ENCODE measurements around the gene HSPA14. TPM values are rescaled to one million over a fixed set of nuclear protein-coding genes. Genes with fewer than 3 reads are reported as not detected.

HSPA14 gene
- total and polyA plus RNA-seq, 10 donors = 11.6 to 24.1 (median 13.5) TPM

- no peak overlapping the region for H3K27ac ChIP-seq
- no peak overlapping the region for H3K4me3 ChIP-seq
- TF ChIP-seq CTCF (IDR thresholded peaks at IDR 0.05 in 8 of 11, conservative IDR thresholded peaks at IDR 0.05 in 3 of 11) = no peak
- TF ChIP-seq POLR2A (IDR thresholded peaks at IDR 0.05) = no peak
- TF ChIP-seq POLR2AphosphoS5 (IDR thresholded peaks at IDR 0.05) = no peak
- H3K4me1 ChIP-seq = peaks cover 0 to 6% (median 0%) of the 10 kb centered on the region in 6 donors
- 86 to 100% (median 92%) methylated on average over 1 of the region's 1 CpG for WGBS, 5 donors
- H3K9me3 ChIP-seq = no peaks in the 10 kb centered on the region
- H3K27me3 ChIP-seq (replicated peaks in 1 of 7) = no peaks in the 10 kb centered on the region
- intact Hi-C loops (cut with DNase I; ENCODE audit: low total_unique reads) = no loop called here
- no peak for DNase-seq
- peaks cover 0 to 90% (median 32%) of the 10 kb centered on the region in 6 donors for H3K36me3 ChIP-seq
Observed at GRCh38 chr10:14855453-14855852, 17.3 kb downstream of the HSPA14 start.

- H3K4me3 ChIP-seq = no peak overlapping the region
- H3K9me3 ChIP-seq = no peaks in the 10 kb centered on the region
- H3K27me3 ChIP-seq (replicated peaks in 1 of 7) = no peaks in the 10 kb centered on the region
- DNase-seq = no peak
- H3K27ac ChIP-seq = no peak overlapping the region
- H3K4me1 ChIP-seq = peaks cover 0 to 6% (median 0%) of the 10 kb centered on the region in 6 donors
- TF ChIP-seq POLR2AphosphoS5 (IDR thresholded peaks at IDR 0.05) (no peak), CTCF (IDR thresholded peaks at IDR 0.05 in 8 of 11, conservative IDR thresholded peaks at IDR 0.05 in 3 of 11) (no peak), POLR2A (IDR thresholded peaks at IDR 0.05) (no peak)
- intact Hi-C loops (cut with DNase I; ENCODE audit: low total_unique reads) = no loop called here
- peaks cover 0 to 92% (median 24%) of the 10 kb centered on the region in 6 donors for H3K36me3 ChIP-seq
- WGBS, 5 donors = 82 to 92% (median 87%) methylated on average over 6 of the region's 6 CpGs
Observed at GRCh38 chr10:14858338-14858960, 20.3 kb downstream of the HSPA14 start.

GRCh38 chr10:14859043-14859442 lies 20.9 kb downstream of the HSPA14 start:
- no peak for TF ChIP-seq POLR2AphosphoS5 (IDR thresholded peaks at IDR 0.05)
- 82 to 90% (median 87%) methylated on average over 5 of the region's 5 CpGs for WGBS, 5 donors
- Histone ChIP-seq H3K4me3 (no peak overlapping the region), H3K9me3 (no peaks in the 10 kb centered on the region), H3K36me3 (peaks cover 0 to 92% (median 24%) of the 10 kb centered on the region in 6 donors), H3K27ac (no peak overlapping the region), H3K27me3 (replicated peaks in 1 of 7) (no peaks in the 10 kb centered on the region), H3K4me1 (peaks cover 0 to 6% (median 0%) of the 10 kb centered on the region in 6 donors)
- no peak for DNase-seq
- intact Hi-C loops (cut with DNase I; ENCODE audit: low total_unique reads) = no loop called here

GRCh38 chr10:14859775-14860174 lies 21.7 kb downstream of the HSPA14 start:
- DNase-seq = no peak
- TF ChIP-seq POLR2AphosphoS5 (IDR thresholded peaks at IDR 0.05) = no peak
- no peak for TF ChIP-seq CTCF (IDR thresholded peaks at IDR 0.05 in 8 of 11, conservative IDR thresholded peaks at IDR 0.05 in 3 of 11)
- no peak for TF ChIP-seq POLR2A (IDR thresholded peaks at IDR 0.05)
- intact Hi-C loops (cut with DNase I; ENCODE audit: low total_unique reads) = no loop called here
- Histone ChIP-seq H3K4me1 (peaks cover 0 to 6% (median 0%) of the 10 kb centered on the region in 6 donors), H3K36me3 (peaks cover 0 to 92% (median 22%) of the 10 kb centered on the region in 6 donors), H3K27ac (no peak overlapping the region), H3K9me3 (no peaks in the 10 kb centered on the region), H3K4me3 (no peak overlapping the region), H3K27me3 (replicated peaks in 1 of 7) (no peaks in the 10 kb centered on the region)
